Measurements from ENCODE around the gene KLF7. TPM values are rescaled to one million over a fixed set of nuclear protein-coding genes. Genes with fewer than 3 reads are reported as not detected.

Gene KLF7
- total RNA-seq, 2 experiments from 2014 or later: not detected

GRCh38 chr2:207140265-207140664 lies 25.5 kb downstream of the KLF7 start:
- no peak overlapping the region for H3K4me2 ChIP-seq (ENCODE audit: low read length)
- H2AFZ ChIP-seq (ENCODE audit: low read length): no peak overlapping the region
- no peaks in the 10 kb centered on the region for H3K79me2 ChIP-seq (ENCODE audit: insufficient read depth, low read depth, low read length)
- intact Hi-C loops (cut with micrococcal nuclease; ENCODE audit: unreplicated experiment): no loop called here
- POLR2A ChIA-PET: no interaction called here
- TF ChIP-seq EZH2phosphoT487 (IDR thresholded peaks at IDR 0.05; ENCODE audit: borderline replicate concordance, low read depth, low read length) (no peak), CTCF (conservative IDR thresholded peaks at IDR 0.05; ENCODE audit: low read length) (no peak)
- no peak overlapping the region for H3K4me3 ChIP-seq (ENCODE audit: low read depth, low read length, poor library complexity, severe bottlenecking)
- H3K27ac ChIP-seq (ENCODE audit: low read depth, low read length, poor library complexity, severe bottlenecking): no peak overlapping the region
- no peaks in the 10 kb centered on the region for H3K9me2 ChIP-seq (ENCODE audit: insufficient read depth, low read length)
- CTCF ChIA-PET (ENCODE audit: unreplicated experiment): no interaction called here
- no peaks in the 10 kb centered on the region for H3K4me1 ChIP-seq (ENCODE audit: insufficient read depth, low read length, poor library complexity, severe bottlenecking)
- BruUV-seq (replicated peaks): no TSS peak
- H4K20me1 ChIP-seq (ENCODE audit: insufficient read depth, low read length): no peaks in the 10 kb centered on the region
- no peaks in the 10 kb centered on the region for H3K36me3 ChIP-seq (ENCODE audit: insufficient read depth, low read length)
- H3K9me3 ChIP-seq (ENCODE audit: low read length): no peaks in the 10 kb centered on the region
- DNase-seq (ENCODE audit: low spot score): no peak

- no peaks in the 10 kb centered on the region for H3K9me3 ChIP-seq (ENCODE audit: low read length)
- H3K9me2 ChIP-seq (ENCODE audit: insufficient read depth, low read length): no peaks in the 10 kb centered on the region
- no peaks in the 10 kb centered on the region for H3K79me2 ChIP-seq (ENCODE audit: insufficient read depth, low read depth, low read length)
- no peak overlapping the region for H2AFZ ChIP-seq (ENCODE audit: low read length)
- no peak overlapping the region for H3K4me3 ChIP-seq (ENCODE audit: low read depth, low read length, poor library complexity, severe bottlenecking)
- ChIA-PET POLR2A (no interaction called here), CTCF (ENCODE audit: unreplicated experiment) (no interaction called here)
- BruUV-seq (replicated peaks): no TSS peak
- TF ChIP-seq CTCF (conservative IDR thresholded peaks at IDR 0.05; ENCODE audit: low read length) (no peak), EZH2phosphoT487 (IDR thresholded peaks at IDR 0.05; ENCODE audit: borderline replicate concordance, low read depth, low read length) (no peak)
- no peaks in the 10 kb centered on the region for H4K20me1 ChIP-seq (ENCODE audit: insufficient read depth, low read length)
- no peak overlapping the region for H3K27ac ChIP-seq (ENCODE audit: low read depth, low read length, poor library complexity, severe bottlenecking)
- intact Hi-C loops (cut with micrococcal nuclease; ENCODE audit: unreplicated experiment): no loop called here
- H3K4me2 ChIP-seq (ENCODE audit: low read length): no peak overlapping the region
- no peak for DNase-seq (ENCODE audit: low spot score)
- H3K4me1 ChIP-seq (ENCODE audit: insufficient read depth, low read length, poor library complexity, severe bottlenecking): no peaks in the 10 kb centered on the region
- no peaks in the 10 kb centered on the region for H3K36me3 ChIP-seq (ENCODE audit: insufficient read depth, low read length)
Observed at GRCh38 chr2:207139552-207139951, 26.2 kb downstream of the KLF7 start.

GRCh38 chr2:207138627-207139297 lies 27.0 kb downstream of the KLF7 start:
- Histone ChIP-seq H3K79me2 (ENCODE audit: insufficient read depth, low read depth, low read length) (no peaks in the 10 kb centered on the region), H3K9me2 (ENCODE audit: insufficient read depth, low read length) (no peaks in the 10 kb centered on the region), H3K4me1 (ENCODE audit: insufficient read depth, low read length, poor library complexity, severe bottlenecking) (no peaks in the 10 kb centered on the region), H3K4me2 (ENCODE audit: low read length) (no peak overlapping the region), H3K36me3 (ENCODE audit: insufficient read depth, low read length) (no peaks in the 10 kb centered on the region), H3K27ac (ENCODE audit: low read depth, low read length, poor library complexity, severe bottlenecking) (no peak overlapping the region), H3K9me3 (ENCODE audit: low read length) (no peaks in the 10 kb centered on the region), H3K4me3 (ENCODE audit: low read depth, low read length, poor library complexity, severe bottlenecking) (no peak overlapping the region), H4K20me1 (ENCODE audit: insufficient read depth, low read length) (no peaks in the 10 kb centered on the region), H2AFZ (ENCODE audit: low read length) (no peak overlapping the region)
- no peak for DNase-seq (ENCODE audit: low spot score)
- ChIA-PET POLR2A (no interaction called here), CTCF (ENCODE audit: unreplicated experiment) (no interaction called here)
- intact Hi-C loops (cut with micrococcal nuclease; ENCODE audit: unreplicated experiment): no loop called here
- TF ChIP-seq EZH2phosphoT487 (IDR thresholded peaks at IDR 0.05; ENCODE audit: borderline replicate concordance, low read depth, low read length): no peak
- TF ChIP-seq CTCF (conservative IDR thresholded peaks at IDR 0.05; ENCODE audit: low read length): no peak
- BruUV-seq (replicated peaks): no TSS peak
